ENCODE data around the gene SCAPER.

- TF ChIP-seq HDGF (IDR thresholded peaks at IDR 0.05; ENCODE audit: borderline replicate concordance) (no peak), LEF1 (IDR thresholded peaks at IDR 0.05; ENCODE audit: borderline replicate concordance) (no peak), FOXM1 (IDR thresholded peaks at IDR 0.05; ENCODE audit: borderline replicate concordance) (no peak), BHLHE40 (IDR thresholded peaks at IDR 0.05; ENCODE audit: borderline replicate concordance) (no peak), ELF4 (IDR thresholded peaks at IDR 0.05) (no peak)
These were observed 256.3 kb downstream of the SCAPER start for GRCh38 chr15:76648732-76649444.

Data from HEK293T (cell line).